PC-9 (cell line): Measurements from ENCODE around the gene CSNK2A1. TPM values are rescaled to one million over a fixed set of nuclear protein-coding genes. Genes with fewer than 3 reads are reported as not detected.

Experiments
- BruUV-seq: library from RNA; stranded (reverse); fragments of 400-500 nt; replicated peaks from 2 replicates; lab custom pipeline; 2021; lab: Mats Ljungman, UMichigan
- CTCF ChIA-PET: fragments of 300-600 bp; sonication (Branson Sonifier 250); formaldehyde crosslinking; loops from one replicate; lab custom pipeline; 2022; ENCODE audit warnings: antibody characterized with exemption; lab: Charles Lee
- POLR2A ChIA-PET: fragments of 300-600 bp; sonication (Branson Sonifier 250); formaldehyde crosslinking; loops from one replicate; lab custom pipeline; 2022; ENCODE audit warnings: antibody characterized with exemption; ENCODE audit not compliant: unreplicated experiment; lab: Charles Lee
- DNase-seq, 2 experiments: peaks; one replicate each; pipeline versions ENCODE4 v3.0.0 to v3.0.0-alpha.2; 2015 to 2022; ENCODE audit warnings: mixed read lengths in 1 of 2
- H2AFZ ChIP-seq: fragments of 200-600 bp; sonication (generic); 2 replicates; pipeline ENCODE4 v1.8.1; 2017; ENCODE audit warnings: antibody characterized with exemption
- H3F3A ChIP-seq: fragments of 200-600 bp; sonication (generic); 2 replicates; pipeline ENCODE4 v1.8.1; 2017; ENCODE audit warnings: antibody characterized with exemption, mild to moderate bottlenecking, low read depth; ENCODE audit not compliant: insufficient read depth
- H3K27ac ChIP-seq: fragments of 200-600 bp; sonication (generic); 2 replicates; pipeline ENCODE4 v1.6.1; 2016; ENCODE audit warnings: mixed run types
- H3K27me3 ChIP-seq: fragments of 200-600 bp; sonication (generic); 2 replicates; pipeline ENCODE4 v1.6.1; 2016; ENCODE audit warnings: low read depth, mixed run types; ENCODE audit not compliant: insufficient read depth
- H3K36me3 ChIP-seq: fragments of 200-600 bp; sonication (generic); 2 replicates; pipeline ENCODE4 v1.6.1; 2016; ENCODE audit warnings: low read depth, mixed run types
- H3K4me1 ChIP-seq: fragments of 200-600 bp; sonication (generic); replicated peaks from 2 replicates; pipeline ENCODE4 v1.6.1; 2016; ENCODE audit warnings: mixed run types; ENCODE audit not compliant: insufficient read depth
- H3K4me2 ChIP-seq: fragments of 200-600 bp; sonication (generic); 2 replicates; pipeline ENCODE4 v1.6.1; 2017; ENCODE audit warnings: mixed run types
- H3K4me3 ChIP-seq: fragments of 200-600 bp; sonication (generic); 2 replicates; pipeline ENCODE4 v1.6.1; 2016; ENCODE audit warnings: mixed run types
- H3K79me2 ChIP-seq: fragments of 200-600 bp; sonication (generic); 2 replicates; pipeline ENCODE4 v1.6.1; 2017; ENCODE audit warnings: low read depth, mixed run types
- H3K9me2 ChIP-seq: fragments of 200-600 bp; sonication (generic); 2 replicates; pipeline ENCODE4 v1.8.1; 2017; ENCODE audit warnings: mild to moderate bottlenecking; ENCODE audit not compliant: insufficient read depth
- H3K9me3 ChIP-seq: fragments of 200-600 bp; sonication (generic); 2 replicates; pipeline ENCODE4 v1.8.1; 2016; ENCODE audit warnings: low read depth; ENCODE audit not compliant: insufficient read depth
- H4K20me1 ChIP-seq: fragments of 200-600 bp; sonication (generic); 2 replicates; pipeline ENCODE4 v1.8.1; 2017; ENCODE audit not compliant: insufficient read depth
- CTCF ChIP-seq: fragments of 200-600 bp; sonication (generic); conservative IDR thresholded peaks from 2 replicates; pipeline ENCODE4 v1.6.1; 2017; ENCODE audit warnings: mixed run types, antibody characterized with exemption, mild to moderate bottlenecking, moderate library complexity
- EZH2 ChIP-seq: fragments of 200-600 bp; sonication (generic); IDR thresholded peaks from 2 replicates; pipeline ENCODE4 v1.8.0; 2017; ENCODE audit warnings: antibody characterized with exemption, low read depth
- intact Hi-C: fragments of 100-400 bp; cut with micrococcal nuclease; formaldehyde crosslinking; loops from one replicate; pipeline ENCODE4 v1.10.0; 2022; ENCODE audit not compliant: unreplicated experiment
- total RNA-seq: library from RNA; stranded (reverse); gene quantifications from 2 replicates; pipeline ENCODE4 v1.2.3, GENCODE V29; 2021

The CSNK2A1 gene
- total RNA-seq, 1 experiment from 2014 or later, result 222 TPM

- CTCF ChIA-PET, result no interaction called here
- Histone ChIP-seq H3K36me3 (0 out of 2 replicates have a peak, but pooled peaks cover 12% of the 10 kb centered on the region), H3F3A (peaks cover 22% of the 10 kb centered on the region; the same call in 1 of the 2 replicates), H3K27ac (no peak overlapping the region), H3K4me1 (no peaks in the 10 kb centered on the region), H2AFZ (no peak overlapping the region), H3K79me2 (no peaks in the 10 kb centered on the region), H3K4me2 (no peak overlapping the region), H3K4me3 (no peak overlapping the region), H3K9me3 (no peaks in the 10 kb centered on the region; the same call in 1 of the 2 replicates), H3K27me3 (no peaks in the 10 kb centered on the region), H3K9me2 (no peaks in the 10 kb centered on the region), H4K20me1 (peaks cover 8% of the 10 kb centered on the region; the same call in 1 of the 2 replicates)
- intact Hi-C loops, result no loop called here
- BruUV-seq, result no TSS peak
- DNase-seq, result no peak
- POLR2A ChIA-PET, result no interaction called here
- no peak for TF ChIP-seq EZH2
- no peak for TF ChIP-seq CTCF
Observed at GRCh38 chr20:475463-476357, 67.9 kb downstream of the CSNK2A1 start.

- TF ChIP-seq EZH2 (no peak), CTCF (no peak)
- Histone ChIP-seq H3K4me1 (no peaks in the 10 kb centered on the region), H3K4me3 (no peak overlapping the region), H3K27ac (no peak overlapping the region), H4K20me1 (no peaks in the 10 kb centered on the region), H3K79me2 (no peaks in the 10 kb centered on the region), H2AFZ (no peak overlapping the region), H3K27me3 (no peaks in the 10 kb centered on the region), H3K36me3 (0 out of 2 replicates have a peak, but pooled peaks cover 12% of the 10 kb centered on the region), H3K9me2 (no peaks in the 10 kb centered on the region), H3K9me3 (no peaks in the 10 kb centered on the region; the same call in none of the 2 replicates), H3K4me2 (no peak overlapping the region), H3F3A (peaks cover 13% of the 10 kb centered on the region; the same call in 1 of the 2 replicates)
- ChIA-PET POLR2A (no interaction called here), CTCF (no interaction called here)
- BruUV-seq, result no TSS peak
- intact Hi-C loops, result no loop called here
- no peak for DNase-seq
Observed at GRCh38 chr20:474581-474980, 69.0 kb downstream of the CSNK2A1 start.

GRCh38 chr20:472889-473292 lies 70.7 kb downstream of the CSNK2A1 start:
- Histone ChIP-seq H3K36me3 (0 out of 2 replicates have a peak, but pooled peaks cover 4% of the 10 kb centered on the region), H3K27me3 (no peaks in the 10 kb centered on the region), H3K4me1 (no peaks in the 10 kb centered on the region), H4K20me1 (no peaks in the 10 kb centered on the region), H2AFZ (no peak overlapping the region), H3K4me3 (no peak overlapping the region), H3K9me3 (peaks cover 3% of the 10 kb centered on the region), H3K79me2 (no peaks in the 10 kb centered on the region), H3K27ac (no peak overlapping the region), H3F3A (peaks cover 8% of the 10 kb centered on the region; the same call in 1 of the 2 replicates), H3K4me2 (no peak overlapping the region), H3K9me2 (no peaks in the 10 kb centered on the region)
- no peak for DNase-seq
- intact Hi-C loops, result no loop called here
- CTCF ChIA-PET, result no interaction called here
- POLR2A ChIA-PET, result no interaction called here
- no TSS peak for BruUV-seq
- TF ChIP-seq EZH2, result no peak
- TF ChIP-seq CTCF, result no peak
